Bronchial epithelial cell (primary cell): ENCODE results near the gene PROM1. TPM values are rescaled to one million over a fixed set of nuclear protein-coding genes. Genes with fewer than 3 reads are reported as not detected.

Experiments used
- DNase-seq: peaks from one replicate; pipeline ENCODE4 v3.0.0-alpha.2; 2010; ENCODE audit warnings: low read depth
- FAIRE-seq: peaks from 2 replicates; lab custom pipeline; 2011; peaks lifted over from hg19 to GRCh38; lab: Jason Lieb, UNC
- H3K27me3 ChIP-seq: 2 replicates; pipeline ENCODE4 v1.5.1; 2011; ENCODE audit warnings: low read length; ENCODE audit not compliant: control insufficient read depth, insufficient read depth
- H3K36me3 ChIP-seq: 2 replicates; pipeline ENCODE4 v1.5.1; 2011; ENCODE audit warnings: low read length; ENCODE audit not compliant: control insufficient read depth, insufficient read depth
- H3K4me3 ChIP-seq: 2 replicates; pipeline ENCODE4 v1.5.1; 2011; ENCODE audit warnings: mild to moderate bottlenecking, low read depth, low read length, control low read depth
- CTCF ChIP-seq: IDR thresholded peaks from 2 replicates; pipeline ENCODE4 v1.5.1; 2011; ENCODE audit warnings: mild to moderate bottlenecking, moderate library complexity, low read length, control low read depth, inconsistent platforms; ENCODE audit not compliant: insufficient read depth, severe bottlenecking
- total RNA-seq: library from RNA; depleted of rRNA; stranded (reverse); fragments of >200 nt; gene quantifications from 2 replicates; pipeline ENCODE4 v1.2.1, GENCODE V29; 2014

Gene PROM1
- total RNA-seq, 1 donor from 2014 or later = 0.26 TPM

DNA sequence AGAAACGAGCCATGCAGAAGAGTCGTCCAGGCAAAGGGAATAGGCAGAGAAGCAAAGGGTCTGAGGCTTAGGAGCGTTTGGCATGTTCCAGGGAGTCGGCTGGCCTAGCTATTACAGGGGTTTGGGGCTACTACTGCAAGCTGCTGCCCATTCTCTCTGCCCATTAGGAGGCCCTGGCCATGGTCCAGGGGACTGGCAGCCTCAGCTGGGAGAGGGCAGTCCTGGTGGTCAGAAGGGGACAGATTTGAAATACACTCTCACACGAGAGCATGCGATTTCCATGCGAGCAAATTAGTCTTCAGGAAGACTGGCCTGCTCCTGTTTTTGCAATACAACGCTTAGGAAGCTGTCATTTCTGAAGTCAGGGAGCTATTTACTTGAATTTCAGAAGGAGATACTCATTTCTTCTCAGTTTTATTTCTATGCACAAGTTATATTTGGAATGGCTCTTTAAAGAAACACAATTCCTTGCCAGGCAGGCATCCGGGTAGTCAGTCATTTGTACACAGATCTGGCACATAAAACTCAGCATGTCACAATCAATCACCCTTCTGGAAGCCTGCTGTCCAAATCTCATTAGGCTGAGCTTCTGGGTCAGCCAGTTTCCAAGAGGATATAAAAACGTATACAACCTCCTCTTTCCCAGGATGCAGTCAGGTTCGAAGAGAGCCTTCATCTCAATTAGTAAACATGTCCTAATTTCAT, 27.0 kb downstream of the PROM1 start:
- Histone ChIP-seq H3K27me3 (no peaks in the 10 kb centered on the region), H3K4me3 (no peak overlapping the region), H3K36me3 (no peaks in the 10 kb centered on the region)
- FAIRE-seq (no peak), DNase-seq (no peak)
- no peak for TF ChIP-seq CTCF

DNA sequence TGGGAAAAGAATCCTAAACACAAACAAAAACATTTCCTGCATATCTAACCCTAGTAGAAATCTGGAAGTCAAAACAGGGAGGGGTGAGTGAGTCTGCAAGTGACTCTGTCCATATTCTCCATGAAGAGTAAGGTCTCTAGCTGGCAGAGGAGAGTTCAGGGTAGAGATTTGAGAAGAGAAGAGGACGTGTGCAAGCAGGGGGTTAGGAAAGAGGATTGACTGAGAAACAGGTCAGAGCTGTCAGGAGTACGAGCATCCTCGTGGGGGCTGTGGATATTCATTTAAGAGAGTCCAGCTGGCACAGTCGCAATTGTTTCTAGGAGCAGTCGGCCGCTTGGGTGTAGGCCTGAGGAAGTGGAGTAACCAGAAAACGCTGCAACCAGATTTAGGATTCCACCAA, 27.9 kb downstream of the PROM1 start:
- Histone ChIP-seq H3K4me3 (no peak overlapping the region), H3K36me3 (no peaks in the 10 kb centered on the region), H3K27me3 (no peaks in the 10 kb centered on the region)
- FAIRE-seq = no peak
- TF ChIP-seq CTCF = no peak
- no peak for DNase-seq

DNA sequence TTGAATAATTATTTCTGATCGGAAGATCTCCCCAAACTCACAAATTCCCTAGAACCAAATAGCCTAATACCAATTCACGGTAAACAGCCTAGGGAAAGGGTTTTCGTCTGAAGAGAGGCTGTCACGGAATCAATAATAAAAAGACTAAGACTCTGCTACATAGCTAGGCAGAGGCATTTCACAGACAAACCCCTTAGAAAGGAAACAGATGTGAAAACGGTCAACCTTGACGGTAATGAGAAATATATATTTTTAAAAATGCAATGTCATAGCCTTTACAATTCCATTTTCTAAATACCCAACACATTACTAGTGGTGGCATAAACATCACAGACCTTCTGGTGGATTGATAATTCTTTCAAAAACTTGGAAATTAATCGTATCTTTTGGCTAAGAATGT, 28.4 kb downstream of the PROM1 start:
- no peak for DNase-seq
- FAIRE-seq = no peak
- Histone ChIP-seq H3K27me3 (no peaks in the 10 kb centered on the region), H3K4me3 (no peak overlapping the region), H3K36me3 (no peaks in the 10 kb centered on the region)
- no peak for TF ChIP-seq CTCF

- H3K27me3 ChIP-seq = peaks cover 1% of the 10 kb centered on the region
- no peak for TF ChIP-seq CTCF
- H3K4me3 ChIP-seq = no peak overlapping the region
- DNase-seq (no peak), FAIRE-seq (no peak)
- no peaks in the 10 kb centered on the region for H3K36me3 ChIP-seq
Measured at GRCh38 chr4:16052939-16053338, 30.9 kb downstream of the PROM1 start.

- peaks cover 1% of the 10 kb centered on the region for H3K27me3 ChIP-seq
- TF ChIP-seq CTCF = no peak
- DNase-seq = no peak
- FAIRE-seq = peak; percentile 18
- H3K4me3 ChIP-seq = no peak overlapping the region
- no peaks in the 10 kb centered on the region for H3K36me3 ChIP-seq
Measured at GRCh38 chr4:16051980-16052379, 31.8 kb downstream of the PROM1 start.

GRCh38 chr4:16051132-16051531, 32.7 kb downstream of the PROM1 start:
- no peak for TF ChIP-seq CTCF
- FAIRE-seq (no peak), DNase-seq (no peak)
- Histone ChIP-seq H3K36me3 (no peaks in the 10 kb centered on the region), H3K27me3 (peaks cover 1% of the 10 kb centered on the region), H3K4me3 (no peak overlapping the region)
